IMR-90 (cell line): ENCODE data around the gene TAGLN. TPM values are rescaled to one million over a fixed set of nuclear protein-coding genes. Genes with fewer than 3 reads are reported as not detected.

Experiments
- ATAC-seq: fragments of 200-7000 bp; cut with Tn5 transposase; 2 replicates; pipeline ENCODE4 v1.9.1; 2020; ENCODE audit warnings: low read depth, mild to moderate bottlenecking, moderate library complexity
- BruUV-seq: library from RNA; stranded (reverse); fragments of 400-500 nt; replicated peaks from 2 replicates; lab custom pipeline; 2021; lab: Mats Ljungman, UMichigan
- CTCF ChIA-PET: fragments of 300-600 bp; formaldehyde crosslinking; extraction: SDS; loops from one replicate; lab custom pipeline; 2021; ENCODE audit warnings: antibody characterized with exemption; lab: Yijun Ruan, JAX
- POLR2A ChIA-PET: fragments of 300-600 bp; sonication (Branson Sonifier 250); formaldehyde crosslinking; loops from one replicate; lab custom pipeline; 2022; ENCODE audit warnings: antibody characterized with exemption; ENCODE audit not compliant: unreplicated experiment; lab: Charles Lee
- DNase-seq: peaks from one replicate; pipeline ENCODE4 v3.0.0; 2013
- H2AFZ ChIP-seq: replicated peaks from 2 replicates; pipeline ENCODE3; 2013; ENCODE audit warnings: low read length, mild to moderate bottlenecking; ENCODE audit not compliant: poor library complexity
- H2AK5ac ChIP-seq: 2 replicates; pipeline ENCODE4 v1.6.1; 2013; ENCODE audit warnings: low read depth, low read length, inconsistent platforms
- H2AK9ac ChIP-seq: replicated peaks from 2 replicates; pipeline ENCODE3; 2013; ENCODE audit warnings: mild to moderate bottlenecking, low read depth, low read length, moderate library complexity; ENCODE audit not compliant: poor library complexity
- H2BK120ac ChIP-seq: 2 replicates; pipeline ENCODE4 v1.6.1; 2013; ENCODE audit warnings: low read depth, low read length, inconsistent platforms
- H2BK15ac ChIP-seq: 3 replicates; pipeline ENCODE4 v1.6.1; 2013; ENCODE audit warnings: low read depth, low read length, inconsistent platforms
- H2BK20ac ChIP-seq: 2 replicates; pipeline ENCODE4 v1.6.1; 2013; ENCODE audit warnings: low read depth, mild to moderate bottlenecking, inconsistent platforms, low read length, moderate library complexity
- H2BK5ac ChIP-seq: 2 replicates; pipeline ENCODE4 v1.6.1; 2013; ENCODE audit warnings: mild to moderate bottlenecking, low read depth, low read length, inconsistent platforms; ENCODE audit not compliant: poor library complexity, severe bottlenecking
- H3K14ac ChIP-seq: replicated peaks from 2 replicates; pipeline ENCODE4 v1.6.1; 2013; ENCODE audit warnings: low read depth, low read length, inconsistent platforms
- H3K18ac ChIP-seq: 2 replicates; pipeline ENCODE4 v1.6.1; 2013; ENCODE audit warnings: low read depth, low read length, control low read depth
- H3K23ac ChIP-seq: 2 replicates; pipeline ENCODE4 v1.6.1; 2013; ENCODE audit warnings: low read depth, low read length, inconsistent platforms
- H3K27ac ChIP-seq: 2 replicates; pipeline ENCODE4 v1.5.1; 2013; ENCODE audit warnings: mild to moderate bottlenecking, control low read depth, low read length; ENCODE audit not compliant: insufficient read depth
- H3K27me3 ChIP-seq: 2 replicates; pipeline ENCODE4 v1.6.1; 2013; ENCODE audit warnings: low read length; ENCODE audit not compliant: control insufficient read depth, insufficient read depth
- H3K36me3 ChIP-seq: 2 replicates; pipeline ENCODE4 v1.6.1; 2013; ENCODE audit warnings: low read length, mixed read lengths; ENCODE audit not compliant: control insufficient read depth, insufficient read depth
- H3K4ac ChIP-seq: 2 replicates; pipeline ENCODE4 v1.6.1; 2013; ENCODE audit warnings: low read depth, low read length, inconsistent platforms
- H3K4me1 ChIP-seq: 2 replicates; pipeline ENCODE4 v1.6.1; 2013; ENCODE audit warnings: low read length, mixed read lengths; ENCODE audit not compliant: control insufficient read depth, insufficient read depth
- H3K4me2 ChIP-seq: 2 replicates; pipeline ENCODE4 v1.6.1; 2013; ENCODE audit warnings: low read depth, mild to moderate bottlenecking, control low read depth, low read length, moderate library complexity
- H3K4me3 ChIP-seq: 2 replicates; pipeline ENCODE4 v1.5.1; 2013; ENCODE audit warnings: low read depth, mild to moderate bottlenecking, control low read depth, low read length, moderate library complexity; ENCODE audit not compliant: insufficient read depth
- H3K56ac ChIP-seq: 2 replicates; pipeline ENCODE4 v1.6.1; 2013; ENCODE audit warnings: low read length, inconsistent platforms; ENCODE audit not compliant: insufficient read depth; ENCODE audit errors: extremely low read depth
- H3K79me1 ChIP-seq, 2 experiments: 2 replicates each; pipeline ENCODE4 v1.6.1; 2013; ENCODE audit warnings: low read length in 2 of 2, inconsistent platforms in 1 of 2, low read depth in 1 of 2
- H3K9ac ChIP-seq: 2 replicates; pipeline ENCODE4 v1.6.1; 2013; ENCODE audit warnings: low read depth, low read length, control low read depth
- H3K9me1 ChIP-seq: 2 replicates; pipeline ENCODE4 v1.6.1; 2013; ENCODE audit warnings: low read length, inconsistent platforms; ENCODE audit not compliant: insufficient read depth
- H3K9me3 ChIP-seq: 2 replicates; pipeline ENCODE4 v1.6.1; 2013; ENCODE audit warnings: low read length; ENCODE audit not compliant: control insufficient read depth, insufficient read depth
- H4K20me1 ChIP-seq: 2 replicates; pipeline ENCODE4 v1.6.1; 2013; ENCODE audit warnings: low read length, inconsistent platforms; ENCODE audit not compliant: insufficient read depth
- H4K5ac ChIP-seq: 2 replicates; pipeline ENCODE4 v1.6.1; 2013; ENCODE audit warnings: mild to moderate bottlenecking, low read depth, low read length, control low read depth
- H4K8ac ChIP-seq, 2 experiments: 2 replicates each; pipeline ENCODE4 v1.6.1; 2013; ENCODE audit warnings: low read depth in 2 of 2, low read length in 2 of 2, control low read depth in 1 of 2, inconsistent platforms in 1 of 2
- H4K91ac ChIP-seq: 2 replicates; pipeline ENCODE4 v1.6.1; 2013; ENCODE audit warnings: low read depth, low read length, inconsistent platforms; ENCODE audit not compliant: insufficient read depth
- CHD1 ChIP-seq: IDR thresholded peaks from 2 replicates; pipeline ENCODE4 v1.6.1; 2012; ENCODE audit warnings: low read depth, low read length, improper control_type of control experiment
- MAZ ChIP-seq: IDR thresholded peaks from 2 replicates; pipeline ENCODE4 v1.6.1; 2012; ENCODE audit warnings: low read depth, mild to moderate bottlenecking, low read length, improper control_type of control experiment, moderate library complexity, borderline replicate concordance
- NFE2L2 ChIP-seq: fragments of 150-350 bp; IDR thresholded peaks from 2 replicates; pipeline ENCODE4 v1.6.1; 2016; ENCODE audit warnings: low read depth, mild to moderate bottlenecking, low read length
- RAD21 ChIP-seq: IDR thresholded peaks from 2 replicates; pipeline ENCODE4 v1.6.1; 2012; ENCODE audit warnings: low read length, improper control_type of control experiment
- RCOR1 ChIP-seq: IDR thresholded peaks from 2 replicates; pipeline ENCODE4 v1.6.1; 2012; ENCODE audit warnings: mild to moderate bottlenecking, low read length, improper control_type of control experiment; ENCODE audit not compliant: insufficient replicate concordance
- RFX5 ChIP-seq: IDR thresholded peaks from 2 replicates; pipeline ENCODE4 v1.8.0; 2012; ENCODE audit warnings: low read depth, mild to moderate bottlenecking, low read length, moderate library complexity
- SMC3 ChIP-seq: fragments of 150-350 bp; IDR thresholded peaks from 2 replicates; pipeline ENCODE4 v1.6.1; 2016; ENCODE audit warnings: low read depth, mild to moderate bottlenecking, antibody characterized with exemption, low read length, moderate library complexity
- WGBS, 2 experiments: methylation state at CpG; one replicate each; pipeline versions ENCODE4 v1.1.5 to v1.1.7; 2013; ENCODE audit warnings: missing lambda C conversion rate in 2 of 2; ENCODE audit not compliant: insufficient read length in 1 of 2; ENCODE audit errors: extremely low coverage in 2 of 2; 5-methylcytosine and 5-hydroxymethylcytosine counted together
- dilution Hi-C: fragments of 300-500 bp; cut with HindIII; formaldehyde crosslinking; loops from one replicate; pipeline ENCODE4 v1.14.3; 2018; ENCODE audit warnings: low sequenced_read_pairs; ENCODE audit not compliant: unreplicated experiment
- in situ Hi-C: fragments of 300-500 bp; cut with MboI; formaldehyde crosslinking; loops from 3 replicates; pipeline ENCODE4 v1.14.3; 2019; ENCODE audit warnings: low sequenced_read_pairs, inconsistent platforms, mixed read lengths
- intact Hi-C: fragments of 100-400 bp; cut with micrococcal nuclease; formaldehyde crosslinking; loops from 2 replicates; pipeline ENCODE4 v1.10.0; 2022
- polyA plus RNA-seq, 3 experiments: library from polyadenylated mRNA; depleted of rRNA; stranded (reverse); fragments of >200 nt; gene quantifications; 2 replicates each; pipeline ENCODE4 v1.2.3, GENCODE V29; 2012; ENCODE audit warnings: low replicate concordance in 1 of 3
- total RNA-seq: library from RNA; depleted of rRNA; stranded (reverse); fragments of >200 nt; gene quantifications from 2 replicates; pipeline ENCODE4 v1.2.3, GENCODE V29; 2012
- TF ChIP-seq, protein P1 (sequence below): conservative IDR thresholded peaks from 2 replicates; pipeline ENCODE4 v1.5.1; 2012; ENCODE audit warnings: mild to moderate bottlenecking, low read depth, low read length, improper control_type of control experiment
- TF ChIP-seq, protein P2 (sequence below): fragments of 150-350 bp; IDR thresholded peaks from 2 replicates; pipeline ENCODE4 v1.6.1; 2017; ENCODE audit warnings: mild to moderate bottlenecking, antibody characterized with exemption, low read length, low read depth
- TF ChIP-seq, protein P3 (sequence below): fragments of 150-350 bp; IDR thresholded peaks from 2 replicates; pipeline ENCODE4 v1.6.1; 2016; ENCODE audit warnings: low read depth, mild to moderate bottlenecking, low read length, moderate library complexity, borderline replicate concordance

The TAGLN gene
- total and polyA plus RNA-seq, 2 of the 4 experiments (the other 2 are of a cell fraction), result 2,558 to 3,760 TPM

DNA sequence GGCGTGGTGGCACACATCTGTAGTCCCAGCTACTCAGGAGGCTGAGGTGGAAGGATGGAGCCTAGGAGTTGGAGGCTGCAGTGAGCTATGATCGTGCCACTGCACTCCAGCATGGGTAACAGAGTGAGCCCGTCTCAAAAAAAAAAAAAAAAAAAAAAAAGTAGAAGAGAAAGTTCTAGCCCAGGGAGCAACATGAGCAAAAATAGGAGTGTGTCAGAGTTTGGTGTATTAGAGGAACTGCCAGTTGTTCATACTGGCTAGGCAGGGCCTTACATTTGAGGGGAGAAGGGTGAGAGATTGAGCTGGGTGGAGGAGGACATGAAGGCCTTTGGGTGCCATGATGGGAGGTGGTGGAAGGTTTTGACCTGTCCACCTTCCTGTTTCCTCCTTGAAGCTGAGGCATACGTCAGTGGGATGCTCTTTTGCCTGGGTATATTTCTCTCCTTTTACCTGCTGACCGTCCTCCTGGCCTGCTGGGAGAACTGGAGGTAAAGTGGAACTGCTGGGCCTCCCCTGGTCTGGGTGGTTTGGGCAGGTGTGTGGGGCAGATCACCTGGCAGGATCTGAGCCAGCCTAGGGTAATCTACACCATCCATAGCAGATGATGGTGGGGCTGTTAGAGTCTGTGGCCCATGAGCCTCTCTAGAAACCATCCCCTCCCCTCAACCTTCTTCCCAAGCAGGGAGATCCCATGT is 13.3 kb upstream of the TAGLN start:
- no peak overlapping the region for H2BK5ac ChIP-seq
- no peak overlapping the region for H3K56ac ChIP-seq
- no peak overlapping the region for H3K14ac ChIP-seq
- TF ChIP-seq, protein P1, sequence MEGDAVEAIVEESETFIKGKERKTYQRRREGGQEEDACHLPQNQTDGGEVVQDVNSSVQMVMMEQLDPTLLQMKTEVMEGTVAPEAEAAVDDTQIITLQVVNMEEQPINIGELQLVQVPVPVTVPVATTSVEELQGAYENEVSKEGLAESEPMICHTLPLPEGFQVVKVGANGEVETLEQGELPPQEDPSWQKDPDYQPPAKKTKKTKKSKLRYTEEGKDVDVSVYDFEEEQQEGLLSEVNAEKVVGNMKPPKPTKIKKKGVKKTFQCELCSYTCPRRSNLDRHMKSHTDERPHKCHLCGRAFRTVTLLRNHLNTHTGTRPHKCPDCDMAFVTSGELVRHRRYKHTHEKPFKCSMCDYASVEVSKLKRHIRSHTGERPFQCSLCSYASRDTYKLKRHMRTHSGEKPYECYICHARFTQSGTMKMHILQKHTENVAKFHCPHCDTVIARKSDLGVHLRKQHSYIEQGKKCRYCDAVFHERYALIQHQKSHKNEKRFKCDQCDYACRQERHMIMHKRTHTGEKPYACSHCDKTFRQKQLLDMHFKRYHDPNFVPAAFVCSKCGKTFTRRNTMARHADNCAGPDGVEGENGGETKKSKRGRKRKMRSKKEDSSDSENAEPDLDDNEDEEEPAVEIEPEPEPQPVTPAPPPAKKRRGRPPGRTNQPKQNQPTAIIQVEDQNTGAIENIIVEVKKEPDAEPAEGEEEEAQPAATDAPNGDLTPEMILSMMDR, result no peak
- TF ChIP-seq NFE2L2 (no peak), MAZ (no peak), SMC3 (no peak), RFX5 (no peak), RAD21 (no peak), RCOR1 (no peak), CHD1 (no peak)
- TF ChIP-seq, protein P2, sequence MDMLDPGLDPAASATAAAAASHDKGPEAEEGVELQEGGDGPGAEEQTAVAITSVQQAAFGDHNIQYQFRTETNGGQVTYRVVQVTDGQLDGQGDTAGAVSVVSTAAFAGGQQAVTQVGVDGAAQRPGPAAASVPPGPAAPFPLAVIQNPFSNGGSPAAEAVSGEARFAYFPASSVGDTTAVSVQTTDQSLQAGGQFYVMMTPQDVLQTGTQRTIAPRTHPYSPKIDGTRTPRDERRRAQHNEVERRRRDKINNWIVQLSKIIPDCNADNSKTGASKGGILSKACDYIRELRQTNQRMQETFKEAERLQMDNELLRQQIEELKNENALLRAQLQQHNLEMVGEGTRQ, result no peak
- TF ChIP-seq, protein P3, sequence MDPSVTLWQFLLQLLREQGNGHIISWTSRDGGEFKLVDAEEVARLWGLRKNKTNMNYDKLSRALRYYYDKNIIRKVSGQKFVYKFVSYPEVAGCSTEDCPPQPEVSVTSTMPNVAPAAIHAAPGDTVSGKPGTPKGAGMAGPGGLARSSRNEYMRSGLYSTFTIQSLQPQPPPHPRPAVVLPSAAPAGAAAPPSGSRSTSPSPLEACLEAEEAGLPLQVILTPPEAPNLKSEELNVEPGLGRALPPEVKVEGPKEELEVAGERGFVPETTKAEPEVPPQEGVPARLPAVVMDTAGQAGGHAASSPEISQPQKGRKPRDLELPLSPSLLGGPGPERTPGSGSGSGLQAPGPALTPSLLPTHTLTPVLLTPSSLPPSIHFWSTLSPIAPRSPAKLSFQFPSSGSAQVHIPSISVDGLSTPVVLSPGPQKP, result no peak
- H3K27me3 ChIP-seq, result no peaks in the 10 kb centered on the region
- ChIA-PET POLR2A (no interaction called here), CTCF (no interaction called here)
- in situ Hi-C loops (no loop called here), dilution Hi-C loops (no loop called here), intact Hi-C loops (no loop called here)
- H4K20me1 ChIP-seq, result no peaks in the 10 kb centered on the region; the same call in 1 of the 2 replicates
- no peak overlapping the region for H4K8ac ChIP-seq
- no peak overlapping the region for H3K4me2 ChIP-seq
- WGBS, 2 experiments, result 92% methylated on average over 2 of the region's 5 CpGs; no CpG with 5 or more reads in 1 of the 2 experiments
- H2BK20ac ChIP-seq, result no peak overlapping the region
- no peak for ATAC-seq
- no peaks in the 10 kb centered on the region for H3K9me3 ChIP-seq
- H2AFZ ChIP-seq, result no peak overlapping the region
- H3K23ac ChIP-seq, result no peak overlapping the region
- no peak overlapping the region for H4K5ac ChIP-seq
- no peak overlapping the region for H3K18ac ChIP-seq
- no peak overlapping the region for H3K27ac ChIP-seq
- no peak overlapping the region for H2AK9ac ChIP-seq
- no peak overlapping the region for H3K4ac ChIP-seq
- no peak overlapping the region for H2BK15ac ChIP-seq
- peaks cover 3% of the 10 kb centered on the region for H3K9me1 ChIP-seq
- H2BK120ac ChIP-seq, result no peak overlapping the region
- H3K9ac ChIP-seq, result no peak overlapping the region
- peaks cover 64% of the 10 kb centered on the region for H3K36me3 ChIP-seq
- peaks cover 3% of the 10 kb centered on the region for H3K4me1 ChIP-seq
- no peak overlapping the region for H4K91ac ChIP-seq
- H2AK5ac ChIP-seq, result no peak overlapping the region
- H3K79me1 ChIP-seq, result peaks cover 5 to 8% of the 10 kb centered on the region in 2 experiments; a peak in 3 of 4 replicates
- BruUV-seq, result no TSS peak
- DNase-seq, result no peak
- H3K4me3 ChIP-seq, result no peak overlapping the region
